SK-N-SH (cell line): Measurements from ENCODE around the gene MPST.

Source experiments
- CTCF ChIP-seq: fragments of 200-600 bp; sonication (generic); IDR thresholded peaks from 2 replicates; pipeline ENCODE4 v1.6.1; 2017; ENCODE audit warnings: antibody characterized with exemption, mild to moderate bottlenecking, moderate library complexity
- POLR2AphosphoS5 ChIP-seq: IDR thresholded peaks from 2 replicates; pipeline ENCODE4 v1.6.1; 2012; ENCODE audit warnings: low read depth, low read length
- YY1 ChIP-seq: IDR thresholded peaks from 2 replicates; pipeline ENCODE4 v1.4.0; 2012; ENCODE audit warnings: low read depth, mild to moderate bottlenecking

GRCh38 chr22:37053310-37054055 is 33.9 kb downstream of the MPST start:
- TF ChIP-seq YY1 (no peak), POLR2AphosphoS5 (no peak), CTCF (no peak)
